T-helper 9 cell (primary cell): Measurements from ENCODE around the gene TDRD1.

Experiments used
- DNase-seq: peaks from one replicate; pipeline ENCODE4 v3.0.0-alpha.2; 2020

Gene TDRD1

GRCh38 chr10:114174695-114175188 is 4.4 kb upstream of the TDRD1 start:
- DNase-seq = no peak

GRCh38 chr10:114175667-114176066 is 3.5 kb upstream of the TDRD1 start:
- DNase-seq = no peak

DNA sequence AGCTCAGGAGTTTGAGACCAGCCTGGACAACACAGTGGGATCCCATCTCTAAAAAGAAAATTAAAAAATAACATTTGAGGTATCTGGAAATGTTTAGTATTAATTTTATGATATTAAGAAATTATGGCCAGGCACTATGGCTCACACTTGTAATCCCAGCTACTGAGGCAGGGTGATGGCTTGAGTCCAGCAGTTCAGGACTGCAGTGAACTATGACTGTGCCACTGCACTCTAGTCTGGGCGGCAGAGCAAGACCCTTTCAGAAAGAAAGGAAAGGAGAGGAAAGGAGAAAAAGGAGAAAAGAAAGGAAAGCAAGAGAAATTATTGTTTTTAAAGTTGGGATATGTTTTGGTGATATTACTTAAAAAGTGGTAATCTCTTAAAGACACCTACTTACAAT is 2.6 kb upstream of the TDRD1 start:
- DNase-seq = no peak

DNA sequence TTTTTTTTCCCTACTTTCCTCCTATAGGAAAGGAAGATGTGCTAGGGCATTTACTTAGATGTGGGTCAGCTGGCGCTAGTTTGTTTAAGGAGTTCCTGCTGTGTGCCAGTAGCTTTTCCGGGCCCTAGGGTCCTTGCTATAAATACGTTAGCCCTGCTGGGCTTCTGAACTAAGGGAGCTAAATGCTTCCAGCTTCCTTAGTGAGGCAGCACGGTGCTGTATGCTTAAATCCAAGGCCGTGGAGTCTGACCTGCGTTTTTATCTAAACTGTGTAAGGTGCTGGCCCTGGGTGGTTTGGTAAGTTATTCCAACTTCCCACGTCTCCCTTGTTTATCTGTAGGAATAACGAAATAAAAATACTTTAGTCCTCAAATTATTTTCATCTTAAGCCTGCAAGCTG is 594 bp downstream of the TDRD1 start:
- no peak for DNase-seq

- DNase-seq = no peak
These were observed 1.8 kb downstream of the TDRD1 start for GRCh38 chr10:114180937-114181336.

DNA sequence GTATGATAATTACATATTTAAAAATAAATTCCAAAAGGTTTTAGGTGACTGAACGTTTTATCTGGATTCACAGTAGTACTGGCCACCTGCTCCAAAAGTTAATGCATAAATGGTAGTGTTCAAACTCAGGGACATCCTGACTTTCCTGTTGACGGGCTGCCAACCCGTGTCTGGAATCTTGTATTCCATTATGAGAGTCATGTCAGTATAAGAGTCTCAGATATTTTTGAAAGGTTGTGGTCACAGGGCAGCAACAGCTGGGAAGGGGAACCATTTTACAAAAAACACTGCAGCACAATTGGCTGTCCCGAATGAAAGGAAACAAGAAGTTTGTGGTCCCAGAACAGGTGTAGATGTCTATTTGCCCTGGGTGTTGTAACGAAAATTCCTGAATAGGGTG is 2.8 kb downstream of the TDRD1 start:
- DNase-seq = no peak

DNA sequence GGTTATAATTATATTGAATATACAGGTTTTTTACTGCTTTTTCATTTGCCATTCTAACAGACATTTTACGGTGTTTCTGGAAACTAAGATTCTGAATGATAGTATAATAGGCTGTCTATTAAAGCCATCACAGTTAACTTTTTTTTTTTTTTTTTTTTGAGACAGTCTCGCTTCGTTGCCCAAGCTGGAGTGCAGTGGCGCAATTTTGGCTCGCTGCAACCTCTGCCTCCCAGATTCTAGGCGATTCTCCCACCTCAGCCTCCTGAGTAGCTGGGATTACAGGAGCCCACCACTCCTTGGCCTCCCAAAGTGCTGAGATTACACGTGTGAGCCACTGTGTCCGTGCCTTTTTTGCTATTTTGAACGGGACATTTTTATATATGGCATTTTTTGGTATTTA is 4.4 kb downstream of the TDRD1 start:
- no peak for DNase-seq

DNA sequence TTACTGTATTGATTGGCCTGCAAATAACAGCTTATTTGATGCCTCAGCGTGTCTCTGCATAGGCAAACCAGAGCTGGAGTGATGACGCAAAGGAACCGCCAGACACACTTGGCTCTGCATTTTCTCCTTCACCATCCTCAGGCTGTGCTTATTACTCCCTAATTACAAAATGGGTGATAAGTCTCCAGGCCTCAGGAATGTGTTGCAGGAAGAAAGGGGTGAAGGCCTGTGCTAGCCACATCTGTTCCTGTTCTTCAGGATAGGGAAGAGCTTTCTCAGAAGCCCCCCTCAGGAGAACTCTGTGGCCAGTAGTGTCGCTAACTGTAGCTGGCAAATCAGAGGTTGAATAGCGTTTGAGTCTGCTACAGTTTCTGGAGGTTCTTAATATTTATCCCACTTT is 5.1 kb downstream of the TDRD1 start:
- no peak for DNase-seq

DNA sequence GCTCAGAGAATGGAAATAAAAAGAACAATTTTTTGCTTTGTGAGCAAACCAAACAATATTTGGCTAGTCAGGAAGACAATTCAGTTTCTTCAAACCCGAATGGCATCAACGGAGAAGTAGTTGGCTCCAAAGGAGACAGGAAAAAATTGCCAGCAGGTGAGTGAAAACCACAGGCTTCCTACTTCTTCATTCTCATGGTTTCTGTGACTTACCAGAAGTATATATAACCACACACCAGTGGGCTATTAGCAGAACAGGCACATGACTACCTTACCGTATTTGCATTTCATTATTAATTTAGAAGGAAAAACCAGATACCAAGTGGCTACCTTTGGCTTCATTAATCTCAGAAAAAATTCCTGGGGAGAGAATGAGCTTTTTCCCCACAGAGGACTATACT is 8.8 kb downstream of the TDRD1 start:
- no peak for DNase-seq

GRCh38 chr10:114188900-114189299 is 9.7 kb downstream of the TDRD1 start:
- DNase-seq = no peak

- DNase-seq = no peak
These were observed 10.5 kb downstream of the TDRD1 start for GRCh38 chr10:114189700-114190099.

- DNase-seq = no peak
These were observed 15.9 kb downstream of the TDRD1 start for GRCh38 chr10:114195079-114195478.

GRCh38 chr10:114199239-114199638 is 20.1 kb downstream of the TDRD1 start:
- no peak for DNase-seq

- DNase-seq = no peak
These were observed 23.7 kb downstream of the TDRD1 start for GRCh38 chr10:114202812-114203211.

DNA sequence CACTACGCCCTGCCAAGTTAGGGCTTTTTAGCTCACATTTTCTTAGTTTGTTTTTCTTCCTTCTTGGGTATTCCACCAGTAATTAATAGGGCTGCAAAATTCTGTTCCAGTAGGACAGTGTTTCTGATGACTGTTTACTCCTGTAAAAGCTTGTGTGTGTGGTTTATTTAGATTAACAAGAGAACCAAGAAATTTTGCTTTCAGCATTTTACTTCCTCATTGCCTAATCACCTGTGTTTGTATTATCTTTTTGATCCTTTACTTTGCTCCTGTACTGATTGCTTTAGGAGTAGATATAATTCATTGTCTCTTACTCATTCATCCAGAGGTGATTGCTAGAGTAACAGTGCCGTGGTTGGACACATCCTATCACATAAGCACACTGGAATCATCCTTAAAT is 27.7 kb downstream of the TDRD1 start:
- no peak for DNase-seq

DNA sequence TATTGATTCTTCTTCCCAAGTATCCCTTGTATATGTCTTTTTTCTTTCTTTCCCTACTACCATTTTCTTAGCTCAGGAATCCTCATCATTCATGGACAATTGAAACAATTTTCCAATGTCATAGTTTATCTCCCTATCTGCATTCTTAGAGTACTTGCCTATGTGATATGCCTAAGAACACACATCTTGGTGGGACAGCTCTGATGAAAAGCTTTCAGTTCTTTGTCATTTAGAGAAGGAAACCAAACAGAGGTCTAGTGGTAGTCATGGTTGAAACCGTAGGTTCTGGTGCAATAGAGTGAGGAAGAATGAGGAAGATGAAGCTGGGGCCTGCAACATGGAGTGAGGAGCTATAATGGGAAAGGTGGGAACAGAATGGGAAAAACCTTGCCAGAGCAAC is 28.2 kb downstream of the TDRD1 start:
- no peak for DNase-seq

DNA sequence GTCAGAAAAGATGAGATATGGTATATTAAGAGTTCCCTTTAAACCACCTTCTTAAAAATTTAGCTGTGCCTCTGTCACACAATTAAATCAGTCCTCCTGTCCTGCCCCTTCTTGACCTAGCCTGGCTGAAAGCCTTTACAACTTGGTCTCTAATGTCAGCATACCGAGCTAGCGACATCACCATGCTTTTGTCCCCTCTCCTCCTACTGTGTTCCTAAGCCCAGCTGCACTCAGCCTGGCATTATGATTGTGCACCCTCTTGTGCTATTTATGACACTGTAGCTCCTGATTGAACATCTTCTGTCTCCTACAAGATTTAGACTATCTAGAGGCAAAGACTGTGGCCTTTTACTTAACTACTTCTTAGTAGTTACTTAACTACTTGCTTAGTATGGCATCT is 29.2 kb downstream of the TDRD1 start:
- DNase-seq = no peak

GRCh38 chr10:114212153-114212552 is 33.0 kb downstream of the TDRD1 start:
- no peak for DNase-seq

DNA sequence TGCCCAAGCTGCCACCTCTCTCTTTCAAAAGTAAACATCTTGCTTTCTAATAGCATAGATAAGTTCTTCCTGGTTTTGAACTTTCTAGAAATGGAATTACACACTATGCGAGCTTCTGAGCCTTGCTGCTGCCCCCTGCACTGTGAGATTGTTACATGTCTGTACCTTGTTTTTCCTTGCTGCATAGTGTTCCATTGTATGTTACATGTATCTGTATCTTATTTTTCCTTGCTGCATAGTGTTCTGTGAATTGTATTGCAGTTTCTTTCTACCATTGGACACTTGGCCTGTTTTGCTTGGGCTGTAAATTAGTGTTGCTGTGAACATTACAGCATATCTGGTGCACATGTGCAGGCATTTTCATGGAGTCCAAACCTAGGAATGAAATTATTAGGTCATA is 35.9 kb downstream of the TDRD1 start:
- no peak for DNase-seq

GRCh38 chr10:114220281-114220680 is 41.1 kb downstream of the TDRD1 start:
- DNase-seq = no peak

DNA sequence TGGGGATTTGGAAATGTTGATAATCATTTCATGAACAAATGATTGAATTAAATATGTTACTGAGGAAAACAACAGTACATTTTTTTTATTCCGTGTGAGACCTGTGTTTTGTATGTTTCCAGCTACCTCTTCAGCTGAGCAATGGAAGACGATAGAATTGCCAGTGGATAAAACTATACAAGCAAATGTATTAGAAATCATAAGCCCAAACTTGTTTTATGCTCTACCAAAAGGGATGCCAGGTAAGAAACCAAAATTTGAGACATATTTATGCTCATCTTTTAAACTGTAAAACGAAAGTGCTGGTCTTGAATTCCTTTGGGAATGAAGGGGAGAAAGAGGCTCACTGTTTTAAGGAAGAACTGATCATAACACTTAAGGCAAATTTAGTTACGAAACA is 42.1 kb downstream of the TDRD1 start:
- DNase-seq = no peak

DNA sequence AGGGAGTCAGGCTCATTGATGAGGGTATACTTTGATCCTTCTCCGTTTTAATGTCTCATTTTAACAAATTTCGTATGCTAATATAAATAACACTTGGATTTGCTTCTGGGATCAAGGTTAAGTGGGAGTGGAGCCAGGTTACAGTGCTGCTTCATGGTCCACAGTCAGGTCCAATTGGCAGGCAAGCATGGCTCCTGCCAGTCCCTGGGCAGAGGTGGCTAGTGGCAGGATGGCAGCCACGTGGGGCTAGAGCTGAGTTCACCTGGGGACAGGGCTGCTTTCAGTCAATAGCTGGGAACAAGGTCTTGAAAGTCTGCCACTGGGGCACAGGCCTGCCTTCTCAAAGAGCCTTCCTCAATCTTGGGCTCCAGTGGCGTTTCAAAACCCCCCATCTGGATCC is 43.9 kb downstream of the TDRD1 start:
- DNase-seq = no peak

GRCh38 chr10:114228156-114228555 is 49.0 kb downstream of the TDRD1 start:
- DNase-seq = no peak

DNA sequence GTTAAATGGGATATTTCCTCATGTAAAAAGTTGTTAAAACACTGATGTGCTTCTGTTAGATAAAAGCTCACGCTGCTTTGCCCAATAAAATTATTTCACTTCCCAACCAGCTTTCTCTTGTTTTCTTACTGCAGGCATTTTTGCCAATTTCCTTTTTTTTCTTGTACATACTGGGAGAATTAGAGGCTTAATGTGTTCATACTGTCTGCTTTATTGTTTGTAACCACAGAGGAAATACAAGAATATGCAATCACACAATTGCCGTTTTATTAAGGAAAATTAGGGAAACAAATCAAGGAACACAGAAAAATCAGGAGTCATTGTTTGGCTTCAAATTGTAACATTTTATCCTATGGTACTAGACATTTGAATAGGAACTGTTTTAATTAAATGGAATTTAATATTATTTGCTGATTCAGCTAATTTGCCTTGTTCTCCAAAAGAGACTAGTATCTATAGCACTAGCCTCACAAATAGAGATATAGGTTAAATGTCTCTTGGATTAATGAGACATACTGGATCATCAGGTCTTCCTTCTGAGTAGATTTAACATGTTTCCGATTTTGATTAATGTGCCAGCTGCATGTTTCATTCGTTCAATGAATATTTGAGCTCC is 53.5 kb downstream of the TDRD1 start:
- no peak for DNase-seq

GRCh38 chr10:114233482-114233881 is 54.3 kb downstream of the TDRD1 start:
- DNase-seq = no peak

DNA sequence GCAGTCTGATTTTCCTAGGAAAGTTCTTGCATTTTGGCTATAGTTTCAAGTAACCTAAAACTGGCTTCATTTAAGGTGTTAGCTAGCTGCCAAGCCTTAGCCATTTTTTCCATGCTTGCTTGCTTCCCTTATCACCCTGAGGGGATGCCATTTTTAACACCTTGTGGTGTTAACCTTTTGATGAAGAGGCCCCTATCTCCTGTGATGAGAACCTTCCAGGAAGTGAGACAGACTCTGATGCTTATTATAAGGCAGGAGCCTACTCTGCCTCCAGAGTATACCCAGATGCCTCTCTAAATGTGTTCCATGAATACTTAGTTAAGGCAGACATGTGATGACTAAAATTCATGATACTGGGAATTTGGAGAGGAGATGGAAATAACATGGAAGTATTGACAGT is 55.0 kb downstream of the TDRD1 start:
- no peak for DNase-seq
